Rectal smooth muscle tissue (tissue), 1 donor: Measurements from ENCODE around the gene ME1.
"Not testable (repeated sequence)": the region's sequence is repeated elsewhere in the genome, so short reads cannot be mapped to it uniquely, and the experiment has no call there.

Source experiments
- H3K27ac ChIP-seq: one replicate; pipeline ENCODE4 v1.7.0; 2013; ENCODE audit warnings: low read depth, low read length, inconsistent platforms
- H3K27me3 ChIP-seq: one replicate; pipeline ENCODE4 v1.7.0; 2013; ENCODE audit warnings: low read length; ENCODE audit not compliant: control insufficient read depth, insufficient read depth
- H3K36me3 ChIP-seq: one replicate; pipeline ENCODE4 v1.7.0; 2013; ENCODE audit warnings: low read length; ENCODE audit not compliant: control insufficient read depth, insufficient read depth
- H3K4me1 ChIP-seq: one replicate; pipeline ENCODE4 v1.7.0; 2013; ENCODE audit warnings: low read length; ENCODE audit not compliant: control insufficient read depth, insufficient read depth
- H3K4me3 ChIP-seq: one replicate; pipeline ENCODE4 v1.7.0; 2013; ENCODE audit warnings: low read length
- H3K9ac ChIP-seq: one replicate; pipeline ENCODE4 v1.7.0; 2013; ENCODE audit warnings: low read length

ME1 gene

GRCh38 chr6:83191974-83192373, 238.9 kb downstream of the ME1 start:
- peak overlapping the region; percentile 92 for H3K4me3 ChIP-seq
- H3K9ac ChIP-seq, H3K27me3 ChIP-seq, H3K4me1 ChIP-seq, H3K27ac ChIP-seq, H3K36me3 ChIP-seq: not testable (repeated sequence)

GRCh38 chr6:83190626-83191025, 240.2 kb downstream of the ME1 start:
- no peaks in the 10 kb centered on the region for H3K27me3 ChIP-seq

GRCh38 chr6:83188501-83188900, 242.3 kb downstream of the ME1 start:
- H3K27me3 ChIP-seq = no peaks in the 10 kb centered on the region
- no peak overlapping the region for H3K4me3 ChIP-seq
- no peak overlapping the region for H3K9ac ChIP-seq
- H3K36me3 ChIP-seq = peaks cover 9% of the 10 kb centered on the region
- peaks cover 3% of the 10 kb centered on the region for H3K4me1 ChIP-seq
- H3K27ac ChIP-seq = no peak overlapping the region

More at GRCh38 chr6:83190626-83191025, 240.2 kb downstream of the ME1 start:
- H3K4me1 ChIP-seq = peaks cover 8% of the 10 kb centered on the region
- H3K36me3 ChIP-seq = peaks cover 3% of the 10 kb centered on the region
- no peak overlapping the region for H3K27ac ChIP-seq
- H3K4me3 ChIP-seq = no peak overlapping the region
- no peak overlapping the region for H3K9ac ChIP-seq

GRCh38 chr6:83185096-83185495, 245.8 kb downstream of the ME1 start:
- Histone ChIP-seq H3K27me3 (no peaks in the 10 kb centered on the region), H3K4me3 (no peak overlapping the region), H3K27ac (no peak overlapping the region), H3K36me3 (peaks cover 18% of the 10 kb centered on the region), H3K9ac (no peak overlapping the region), H3K4me1 (no peaks in the 10 kb centered on the region)

GRCh38 chr6:83183082-83183828, 247.6 kb downstream of the ME1 start:
- H3K9ac ChIP-seq = no peak overlapping the region
- H3K4me1 ChIP-seq = no peaks in the 10 kb centered on the region
- peaks cover 18% of the 10 kb centered on the region for H3K36me3 ChIP-seq
- H3K27ac ChIP-seq = no peak overlapping the region
- H3K4me3 ChIP-seq = no peak overlapping the region
- no peaks in the 10 kb centered on the region for H3K27me3 ChIP-seq

- no peaks in the 10 kb centered on the region for H3K4me1 ChIP-seq
- H3K27me3 ChIP-seq = no peaks in the 10 kb centered on the region
- H3K9ac ChIP-seq = no peak overlapping the region
- H3K4me3 ChIP-seq = no peak overlapping the region
- no peak overlapping the region for H3K27ac ChIP-seq
- peaks cover 18% of the 10 kb centered on the region for H3K36me3 ChIP-seq
Measured at GRCh38 chr6:83182114-83182513, 248.7 kb downstream of the ME1 start.

- H3K4me3 ChIP-seq = no peak overlapping the region
- H3K4me1 ChIP-seq = peaks cover 9% of the 10 kb centered on the region
- no peak overlapping the region for H3K9ac ChIP-seq
- peaks cover 18% of the 10 kb centered on the region for H3K36me3 ChIP-seq
- H3K27ac ChIP-seq = no peak overlapping the region
- H3K27me3 ChIP-seq = no peaks in the 10 kb centered on the region
Measured at GRCh38 chr6:83180426-83180950, 250.4 kb downstream of the ME1 start.

- Histone ChIP-seq H3K27ac (peak overlapping the region; percentile 28), H3K4me1 (peaks cover 9% of the 10 kb centered on the region), H3K36me3 (peaks cover 15% of the 10 kb centered on the region), H3K9ac (no peak overlapping the region), H3K27me3 (no peaks in the 10 kb centered on the region), H3K4me3 (no peak overlapping the region)
Measured at GRCh38 chr6:83176246-83176645, 254.6 kb downstream of the ME1 start.

- no peak overlapping the region for H3K9ac ChIP-seq
- no peaks in the 10 kb centered on the region for H3K27me3 ChIP-seq
- peaks cover 19% of the 10 kb centered on the region for H3K36me3 ChIP-seq
Measured at GRCh38 chr6:83169511-83169910, 261.3 kb downstream of the ME1 start.

GRCh38 chr6:83169106-83169505, 261.7 kb downstream of the ME1 start:
- H3K27ac ChIP-seq = no peak overlapping the region
- H3K4me3 ChIP-seq = no peak overlapping the region
- H3K9ac ChIP-seq = no peak overlapping the region
- peaks cover 17% of the 10 kb centered on the region for H3K36me3 ChIP-seq
- H3K27me3 ChIP-seq = no peaks in the 10 kb centered on the region
- H3K4me1 ChIP-seq = no peaks in the 10 kb centered on the region

More at GRCh38 chr6:83169511-83169910, 261.3 kb downstream of the ME1 start:
- Histone ChIP-seq H3K4me1 (no peaks in the 10 kb centered on the region), H3K4me3 (no peak overlapping the region), H3K27ac (no peak overlapping the region)

- H3K36me3 ChIP-seq = peaks cover 16% of the 10 kb centered on the region
- H3K4me3 ChIP-seq = no peak overlapping the region
- no peaks in the 10 kb centered on the region for H3K27me3 ChIP-seq
- H3K27ac ChIP-seq = no peak overlapping the region
- H3K4me1 ChIP-seq = no peaks in the 10 kb centered on the region
- no peak overlapping the region for H3K9ac ChIP-seq
Measured at GRCh38 chr6:83168556-83168955, 262.3 kb downstream of the ME1 start.

- Histone ChIP-seq H3K27me3 (no peaks in the 10 kb centered on the region), H3K4me3 (no peak overlapping the region), H3K9ac (no peak overlapping the region), H3K27ac (no peak overlapping the region), H3K4me1 (no peaks in the 10 kb centered on the region), H3K36me3 (peaks cover 16% of the 10 kb centered on the region)
Measured at GRCh38 chr6:83167726-83168278, 263.0 kb downstream of the ME1 start.
